VCaP (cell line): ENCODE results near the gene USP28.

ENCODE experiments used
- H3K27ac ChIP-seq: fragments of 450-650 bp; 2 replicates; pipeline ENCODE4 v1.5.1; 2017
- TF ChIP-seq, protein P1 (sequence below): fragments of 450-650 bp; conservative IDR thresholded peaks from 2 replicates; pipeline ENCODE4 v1.5.1; 2017; ENCODE audit warnings: mild to moderate bottlenecking, moderate library complexity

Gene USP28

DNA sequence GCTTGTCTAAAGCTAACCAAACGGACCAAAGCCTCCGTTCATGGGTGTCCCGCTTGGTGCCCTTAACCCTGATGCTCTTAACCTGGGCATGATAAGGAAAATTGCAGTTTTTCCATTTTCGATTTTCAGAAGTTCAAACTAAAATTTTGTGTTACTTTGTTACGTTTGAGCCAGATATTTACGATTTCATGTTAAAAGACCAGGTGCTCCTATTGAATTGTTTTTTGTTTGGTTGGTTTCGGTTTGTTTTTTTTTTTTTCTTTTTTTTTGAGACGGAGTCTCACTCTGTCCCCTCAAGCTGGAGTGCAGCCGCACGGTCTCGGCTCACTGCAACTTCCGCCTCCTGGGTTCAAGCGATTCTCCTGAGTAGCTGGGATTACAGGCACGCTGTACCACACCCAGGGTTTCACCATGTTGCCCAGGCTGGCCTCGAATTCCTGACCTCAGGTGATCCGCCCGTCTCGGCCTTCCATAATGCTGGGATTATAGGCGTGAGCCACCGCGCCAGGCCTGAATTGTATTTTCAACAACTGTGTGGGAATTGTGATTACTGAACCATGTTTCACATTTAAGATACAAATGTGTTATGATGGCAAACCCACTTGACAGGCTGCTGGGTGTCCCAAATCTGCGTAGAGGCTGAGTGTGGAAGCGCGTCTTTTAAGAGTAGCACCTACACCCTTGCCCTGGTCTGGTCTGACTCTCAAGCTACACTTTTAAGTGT is 864 bp upstream of the USP28 start:
- peak overlapping the region; percentile 95 for H3K27ac ChIP-seq
- TF ChIP-seq, protein P1, sequence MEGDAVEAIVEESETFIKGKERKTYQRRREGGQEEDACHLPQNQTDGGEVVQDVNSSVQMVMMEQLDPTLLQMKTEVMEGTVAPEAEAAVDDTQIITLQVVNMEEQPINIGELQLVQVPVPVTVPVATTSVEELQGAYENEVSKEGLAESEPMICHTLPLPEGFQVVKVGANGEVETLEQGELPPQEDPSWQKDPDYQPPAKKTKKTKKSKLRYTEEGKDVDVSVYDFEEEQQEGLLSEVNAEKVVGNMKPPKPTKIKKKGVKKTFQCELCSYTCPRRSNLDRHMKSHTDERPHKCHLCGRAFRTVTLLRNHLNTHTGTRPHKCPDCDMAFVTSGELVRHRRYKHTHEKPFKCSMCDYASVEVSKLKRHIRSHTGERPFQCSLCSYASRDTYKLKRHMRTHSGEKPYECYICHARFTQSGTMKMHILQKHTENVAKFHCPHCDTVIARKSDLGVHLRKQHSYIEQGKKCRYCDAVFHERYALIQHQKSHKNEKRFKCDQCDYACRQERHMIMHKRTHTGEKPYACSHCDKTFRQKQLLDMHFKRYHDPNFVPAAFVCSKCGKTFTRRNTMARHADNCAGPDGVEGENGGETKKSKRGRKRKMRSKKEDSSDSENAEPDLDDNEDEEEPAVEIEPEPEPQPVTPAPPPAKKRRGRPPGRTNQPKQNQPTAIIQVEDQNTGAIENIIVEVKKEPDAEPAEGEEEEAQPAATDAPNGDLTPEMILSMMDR = no peak

DNA sequence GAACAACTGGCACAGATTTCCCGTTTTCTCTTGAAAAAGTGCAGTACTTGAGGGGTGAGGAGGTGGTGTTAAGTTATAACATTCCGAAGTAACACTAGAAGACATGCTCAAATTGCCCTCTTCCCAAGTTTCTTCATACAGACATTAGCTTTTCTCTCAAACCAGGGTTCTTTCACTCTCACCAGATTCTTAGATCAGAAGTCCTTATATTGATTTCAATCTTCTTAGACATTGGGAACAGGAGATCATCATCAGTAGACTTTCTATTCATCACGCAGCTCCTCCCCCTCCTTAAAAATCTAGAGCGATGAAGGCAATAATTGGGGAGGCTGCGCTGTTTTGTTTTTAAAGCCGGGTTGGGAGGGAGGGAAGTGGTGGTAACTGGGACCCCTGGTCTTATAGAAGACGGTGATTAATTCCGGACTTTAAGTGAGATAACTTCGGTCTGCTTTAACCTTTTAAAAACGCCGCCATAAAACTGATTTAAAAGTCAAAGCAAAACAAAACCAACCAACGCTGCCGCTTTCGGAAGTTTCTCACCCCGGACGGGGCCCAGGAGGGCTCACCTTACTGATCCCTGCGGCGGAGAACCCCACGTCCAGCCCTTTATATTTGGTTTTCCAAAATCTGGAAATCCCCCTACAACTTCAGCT is 665 bp downstream of the USP28 start:
- TF ChIP-seq, protein P1 = no peak
- peak overlapping the region; percentile 95 for H3K27ac ChIP-seq

DNA sequence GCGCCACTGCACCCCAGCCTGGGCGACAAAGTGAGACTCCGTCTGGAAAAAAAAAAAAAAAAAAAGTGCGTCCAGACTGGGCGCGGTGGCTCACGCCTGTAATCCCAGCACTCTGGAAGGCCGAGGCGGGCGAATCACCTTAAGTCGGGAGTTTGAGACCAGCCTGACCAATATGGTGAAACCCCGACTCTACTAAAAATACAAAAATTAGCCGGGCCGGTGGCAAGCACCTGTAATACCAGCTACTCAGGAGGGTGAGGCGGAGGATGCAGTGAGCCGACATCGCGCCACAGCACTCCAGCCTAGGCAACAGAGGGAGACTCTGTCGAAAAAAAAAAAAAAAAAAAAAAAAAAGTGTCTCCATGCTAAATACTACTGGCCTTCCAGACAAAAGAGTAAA is 1.3 kb downstream of the USP28 start:
- TF ChIP-seq, protein P1 = no peak

DNA sequence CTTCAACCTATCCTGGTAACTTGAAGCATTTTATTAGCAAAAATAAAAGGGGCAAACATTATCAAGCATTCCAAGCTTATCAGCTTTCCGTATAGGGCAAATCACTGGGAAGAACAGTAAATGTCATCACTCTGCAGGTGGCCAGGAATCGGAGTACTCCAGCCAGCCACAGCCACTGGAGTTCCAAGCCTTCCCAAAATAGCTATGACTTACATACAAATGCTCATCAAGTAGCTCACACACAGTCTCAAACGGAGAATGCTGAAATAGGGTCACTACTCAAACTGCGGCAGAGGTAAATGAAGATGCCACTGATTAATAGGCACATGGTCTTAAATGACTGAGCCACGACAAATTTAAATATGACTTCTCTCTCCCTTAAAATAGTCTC is 2.1 kb downstream of the USP28 start:
- peak overlapping the region; percentile 32 for H3K27ac ChIP-seq
- TF ChIP-seq, protein P1 = no peak

More for the DNA sequence above, 1.3 kb downstream of the USP28 start:
- H3K27ac ChIP-seq = peak overlapping the region; percentile 95

DNA sequence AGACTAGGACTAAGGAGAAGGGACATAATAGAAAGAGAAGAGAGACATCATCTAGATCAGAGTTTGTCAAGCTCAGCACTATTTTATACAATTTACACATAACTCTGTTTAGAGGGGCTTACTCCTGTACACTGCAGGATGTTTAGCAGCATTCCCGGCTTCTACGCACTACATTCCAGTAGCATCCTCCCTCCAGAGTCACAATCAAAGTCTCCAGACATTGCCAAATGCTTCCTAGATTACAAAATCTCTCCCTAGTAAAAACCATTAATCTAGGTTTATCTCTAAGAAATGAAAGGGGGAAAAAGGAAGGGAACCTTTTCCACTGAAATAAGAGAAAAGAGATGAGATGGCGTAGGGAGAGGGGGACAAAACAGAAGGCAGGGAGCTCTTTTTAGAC is 4.0 kb downstream of the USP28 start:
- TF ChIP-seq, protein P1 = no peak
- H3K27ac ChIP-seq = no peak overlapping the region

DNA sequence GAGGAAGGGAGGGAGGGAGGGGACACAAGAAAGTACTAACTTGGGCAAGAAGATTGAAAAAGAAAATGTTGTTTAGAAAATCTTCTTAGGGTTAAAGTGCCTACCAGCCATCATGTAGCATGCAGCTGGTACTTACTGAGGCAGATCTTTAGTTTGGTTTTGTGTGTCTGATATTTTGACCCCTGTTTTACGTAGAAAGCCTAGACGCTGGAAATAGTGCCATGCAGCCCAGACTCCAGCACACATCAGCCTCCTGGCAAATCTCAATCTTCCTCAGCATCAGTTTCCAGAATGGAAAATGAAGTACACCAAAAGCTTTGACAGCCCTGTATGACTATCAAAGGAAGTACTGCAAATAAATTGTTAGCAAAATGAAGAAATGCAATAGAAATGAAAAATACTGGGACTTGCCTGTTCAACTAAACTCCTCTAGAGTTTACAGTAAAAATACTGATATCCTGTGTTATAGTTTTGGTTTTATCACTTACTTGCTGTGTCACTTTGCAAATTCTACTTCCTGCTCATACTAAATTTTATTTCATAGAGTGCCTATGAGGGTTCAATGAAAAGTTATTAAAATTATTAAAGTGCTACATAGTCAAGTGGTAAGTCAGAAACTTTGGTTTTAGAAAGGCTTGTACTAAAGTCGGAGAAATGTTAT is 7.4 kb downstream of the USP28 start:
- no peak overlapping the region for H3K27ac ChIP-seq
- TF ChIP-seq, protein P1 = no peak

DNA sequence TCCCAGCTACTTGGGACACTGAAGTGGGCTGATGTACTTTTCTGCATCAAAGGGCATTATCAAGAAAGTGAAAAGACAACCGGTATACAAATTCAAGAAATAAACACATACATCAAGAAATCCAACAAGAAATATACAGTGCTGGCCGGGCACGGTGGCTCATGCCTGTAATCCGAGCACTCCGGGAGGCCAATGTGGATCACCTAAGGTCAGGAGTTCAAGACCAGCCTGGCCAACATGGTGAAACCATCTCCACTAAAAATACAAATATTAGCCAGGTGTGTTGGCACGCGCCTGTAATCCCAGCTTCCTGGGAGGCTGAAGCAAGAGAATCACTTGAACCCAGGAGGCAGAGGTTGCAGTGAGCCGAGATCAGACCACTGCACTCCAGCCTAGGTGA is 9.5 kb downstream of the USP28 start:
- no peak overlapping the region for H3K27ac ChIP-seq
- TF ChIP-seq, protein P1 = no peak
